ENCODE data around the gene SNPH.

- TF ChIP-seq, protein P1, sequence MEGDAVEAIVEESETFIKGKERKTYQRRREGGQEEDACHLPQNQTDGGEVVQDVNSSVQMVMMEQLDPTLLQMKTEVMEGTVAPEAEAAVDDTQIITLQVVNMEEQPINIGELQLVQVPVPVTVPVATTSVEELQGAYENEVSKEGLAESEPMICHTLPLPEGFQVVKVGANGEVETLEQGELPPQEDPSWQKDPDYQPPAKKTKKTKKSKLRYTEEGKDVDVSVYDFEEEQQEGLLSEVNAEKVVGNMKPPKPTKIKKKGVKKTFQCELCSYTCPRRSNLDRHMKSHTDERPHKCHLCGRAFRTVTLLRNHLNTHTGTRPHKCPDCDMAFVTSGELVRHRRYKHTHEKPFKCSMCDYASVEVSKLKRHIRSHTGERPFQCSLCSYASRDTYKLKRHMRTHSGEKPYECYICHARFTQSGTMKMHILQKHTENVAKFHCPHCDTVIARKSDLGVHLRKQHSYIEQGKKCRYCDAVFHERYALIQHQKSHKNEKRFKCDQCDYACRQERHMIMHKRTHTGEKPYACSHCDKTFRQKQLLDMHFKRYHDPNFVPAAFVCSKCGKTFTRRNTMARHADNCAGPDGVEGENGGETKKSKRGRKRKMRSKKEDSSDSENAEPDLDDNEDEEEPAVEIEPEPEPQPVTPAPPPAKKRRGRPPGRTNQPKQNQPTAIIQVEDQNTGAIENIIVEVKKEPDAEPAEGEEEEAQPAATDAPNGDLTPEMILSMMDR (conservative IDR thresholded peaks at IDR 0.05; ENCODE audit: low read depth, low read length): no peak
- TF ChIP-seq EZH2 (IDR thresholded peaks at IDR 0.05; ENCODE audit: borderline replicate concordance, low read depth, low read length, poor library complexity, severe bottlenecking): no peak
These were observed 87.9 kb downstream of the SNPH start for GRCh38 chr20:1353956-1354355.

All from A673 (cell line).